ENCODE results near the gene SAMD10. TPM values are rescaled to one million over a fixed set of nuclear protein-coding genes. Genes with fewer than 3 reads are reported as not detected.
"Not testable (repeated sequence)": the region's sequence is repeated elsewhere in the genome, so short reads cannot be mapped to it uniquely, and the experiment has no call there.

The SAMD10 gene
- total RNA-seq, 4 donors from 2014 or later: 0.62 to 4.6 (median 1.9) TPM

GRCh38 chr20:64015635-64016034 is 36.2 kb upstream of the SAMD10 start:
- no peak overlapping the region for H3K4me3 ChIP-seq
- TF ChIP-seq POLR2A (IDR thresholded peaks at IDR 0.05): no peak
- no peak for TF ChIP-seq EP300 (IDR thresholded peaks at IDR 0.05)
- TF ChIP-seq POLR2AphosphoS5 (IDR thresholded peaks at IDR 0.05): no peak
- TF ChIP-seq CTCF (IDR thresholded peaks at IDR 0.05): no peak
- peaks cover 0 to 92% of the 10 kb centered on the region in 2 donors for H3K36me3 ChIP-seq
- ATAC-seq: no peak
- no peaks in the 10 kb centered on the region for H3K27me3 ChIP-seq
- WGBS, 2 donors (ENCODE audit: low coverage in 1 of 2): 75 to 79% methylated on average over 2 of the region's 2 CpGs
- H3K9me3 ChIP-seq: no peaks in the 10 kb centered on the region
- H3K4me1 ChIP-seq: no peaks in the 10 kb centered on the region
- no peak overlapping the region for H3K27ac ChIP-seq

GRCh38 chr20:64012385-64013154 is 33.1 kb upstream of the SAMD10 start:
- H3K9me3 ChIP-seq, H3K4me1 ChIP-seq, ATAC-seq, H3K4me3 ChIP-seq, H3K27ac ChIP-seq, H3K27me3 ChIP-seq: not testable (repeated sequence)
- 70 to 82% methylated on average over 2 to 4 of the region's 20 CpGs for whole genome bisulfite sequencing, 2 donors (ENCODE audit: low coverage in 1 of 2)
- peaks cover 0 to 92% of the 10 kb centered on the region in 2 donors for H3K36me3 ChIP-seq

- 93 to 100% methylated on average over 3 to 5 of the region's 16 CpGs for WGBS, 2 donors (ENCODE audit: low coverage in 1 of 2)
- no peaks in the 10 kb centered on the region for H3K27me3 ChIP-seq
- peaks cover 0 to 7% (median 0%) of the 10 kb centered on the region in 3 donors for H3K4me1 ChIP-seq
- no peak overlapping the region for H3K4me3 ChIP-seq
- H3K36me3 ChIP-seq: peaks cover 0 to 92% of the 10 kb centered on the region in 2 donors
- no peak for ATAC-seq
- H3K9me3 ChIP-seq: no peaks in the 10 kb centered on the region
- no peak for TF ChIP-seq CTCF (IDR thresholded peaks at IDR 0.05)
- no peak for TF ChIP-seq EP300 (IDR thresholded peaks at IDR 0.05)
- no peak for TF ChIP-seq POLR2AphosphoS5 (IDR thresholded peaks at IDR 0.05)
- TF ChIP-seq POLR2A (IDR thresholded peaks at IDR 0.05): no peak
- H3K27ac ChIP-seq: no peak overlapping the region
Measured at GRCh38 chr20:64011366-64011779, 31.9 kb upstream of the SAMD10 start.

GRCh38 chr20:64010711-64011237 is 31.3 kb upstream of the SAMD10 start:
- H3K9me3 ChIP-seq: no peaks in the 10 kb centered on the region
- H3K4me1 ChIP-seq: peaks cover 0 to 7% (median 0%) of the 10 kb centered on the region in 3 donors
- no peak overlapping the region for H3K27ac ChIP-seq
- no peaks in the 10 kb centered on the region for H3K27me3 ChIP-seq
- WGBS, 2 donors (ENCODE audit: low coverage in 1 of 2): 67 to 73% methylated on average over 2 to 8 of the region's 8 CpGs
- no peak for TF ChIP-seq CTCF (IDR thresholded peaks at IDR 0.05)
- TF ChIP-seq POLR2AphosphoS5 (IDR thresholded peaks at IDR 0.05): no peak
- TF ChIP-seq POLR2A (IDR thresholded peaks at IDR 0.05): no peak
- no peak for TF ChIP-seq EP300 (IDR thresholded peaks at IDR 0.05)
- no peak overlapping the region for H3K4me3 ChIP-seq
- H3K36me3 ChIP-seq: peaks cover 0 to 92% of the 10 kb centered on the region in 2 donors
- no peak for ATAC-seq

- no peak for ATAC-seq
- peaks cover 0 to 92% of the 10 kb centered on the region in 2 donors for H3K36me3 ChIP-seq
- no peaks in the 10 kb centered on the region for H3K9me3 ChIP-seq
- H3K4me1 ChIP-seq: peaks cover 0 to 7% (median 0%) of the 10 kb centered on the region in 3 donors
- 89 to 90% methylated on average over 5 to 7 of the region's 13 CpGs for WGBS, 2 donors (ENCODE audit: low coverage in 1 of 2)
- no peaks in the 10 kb centered on the region for H3K27me3 ChIP-seq
- H3K27ac ChIP-seq: no peak overlapping the region
- H3K4me3 ChIP-seq: no peak overlapping the region
- no peak for TF ChIP-seq POLR2A (IDR thresholded peaks at IDR 0.05)
- TF ChIP-seq POLR2AphosphoS5 (IDR thresholded peaks at IDR 0.05): no peak
- no peak for TF ChIP-seq CTCF (IDR thresholded peaks at IDR 0.05)
- no peak for TF ChIP-seq EP300 (IDR thresholded peaks at IDR 0.05)
Measured at GRCh38 chr20:64009811-64010387, 30.5 kb upstream of the SAMD10 start.
